A673 (cell line): ENCODE data around the gene GPC6. TPM values are rescaled to one million over a fixed set of nuclear protein-coding genes. Genes with fewer than 3 reads are reported as not detected.

Experiments used
- BruUV-seq: library from RNA; stranded (reverse); fragments of 400-500 nt; replicated peaks from 2 replicates; lab custom pipeline; 2021; lab: Mats Ljungman, UMichigan
- CTCF ChIA-PET: fragments of 300-600 bp; sonication (Branson Sonifier 250); formaldehyde crosslinking; loops from one replicate; lab custom pipeline; 2022; ENCODE audit warnings: antibody characterized with exemption; lab: Charles Lee
- POLR2A ChIA-PET: fragments of 300-600 bp; sonication (Branson Sonifier 250); formaldehyde crosslinking; loops from one replicate; lab custom pipeline; 2022; ENCODE audit warnings: antibody characterized with exemption; ENCODE audit not compliant: low non-redundant PET; lab: Charles Lee
- DNase-seq: peaks from one replicate; pipeline ENCODE4 v3.0.0-alpha.2; 2015; ENCODE audit warnings: low spot score
- H3K27ac ChIP-seq: fragments of 200-600 bp; sonication (generic); 2 replicates; pipeline ENCODE4 v1.5.1; 2016; ENCODE audit warnings: mixed run types, low read depth, mild to moderate bottlenecking, mixed read lengths, antibody characterized with exemption, low read length; ENCODE audit not compliant: poor library complexity, severe bottlenecking
- H3K27me3 ChIP-seq: fragments of 200-600 bp; sonication (generic); replicated peaks from 2 replicates; pipeline ENCODE4 v1.6.1; 2017; ENCODE audit warnings: mixed run types, low read depth, mild to moderate bottlenecking, mixed read lengths, antibody characterized with exemption, low read length; ENCODE audit not compliant: insufficient read depth, poor library complexity
- H3K36me3 ChIP-seq: fragments of 200-600 bp; sonication (generic); 2 replicates; pipeline ENCODE4 v1.6.1; 2016; ENCODE audit warnings: mixed run types, mild to moderate bottlenecking, mixed read lengths, antibody characterized with exemption, low read length; ENCODE audit not compliant: insufficient read depth, poor library complexity, severe bottlenecking
- H3K4me1 ChIP-seq: fragments of 200-600 bp; sonication (generic); 2 replicates; pipeline ENCODE4 v1.6.1; 2017; ENCODE audit warnings: mixed run types, mild to moderate bottlenecking, mixed read lengths, antibody characterized with exemption, low read length; ENCODE audit not compliant: insufficient read depth, poor library complexity, severe bottlenecking
- H3K4me3 ChIP-seq: fragments of 200-600 bp; sonication (generic); 2 replicates; pipeline ENCODE4 v1.5.1; 2016; ENCODE audit warnings: low read depth, mixed run types, mild to moderate bottlenecking, mixed read lengths, low read length; ENCODE audit not compliant: poor library complexity, severe bottlenecking
- H3K9me3 ChIP-seq: fragments of 200-600 bp; sonication (generic); 2 replicates; pipeline ENCODE4 v1.6.1; 2016; ENCODE audit warnings: mixed run types, low read depth, mild to moderate bottlenecking, mixed read lengths, antibody characterized with exemption, low read length; ENCODE audit not compliant: poor library complexity, severe bottlenecking
- EZH2 ChIP-seq: fragments of 200-600 bp; sonication (generic); IDR thresholded peaks from 2 replicates; pipeline ENCODE4 v1.6.1; 2017; ENCODE audit warnings: borderline replicate concordance, low read depth, mild to moderate bottlenecking, mixed read lengths, antibody characterized with exemption, low read length; ENCODE audit not compliant: poor library complexity, severe bottlenecking
- intact Hi-C: fragments of 100-400 bp; cut with micrococcal nuclease; formaldehyde crosslinking; loops from one replicate; pipeline ENCODE4 v1.10.0; 2022; ENCODE audit not compliant: unreplicated experiment
- total RNA-seq: library from RNA; stranded (reverse); gene quantifications from 2 replicates; pipeline ENCODE4 v1.2.3, GENCODE V29; 2021
- TF ChIP-seq, protein P1 (sequence below): fragments of 300-800, 200-600 bp; sonication (generic); conservative IDR thresholded peaks from 2 replicates; pipeline ENCODE4 v1.5.1; 2017; ENCODE audit warnings: low read depth, mild to moderate bottlenecking, antibody characterized with exemption, low read length, moderate library complexity, mixed read lengths

GPC6 gene
- total RNA-seq, 1 experiment from 2014 or later: 23.3 TPM

DNA sequence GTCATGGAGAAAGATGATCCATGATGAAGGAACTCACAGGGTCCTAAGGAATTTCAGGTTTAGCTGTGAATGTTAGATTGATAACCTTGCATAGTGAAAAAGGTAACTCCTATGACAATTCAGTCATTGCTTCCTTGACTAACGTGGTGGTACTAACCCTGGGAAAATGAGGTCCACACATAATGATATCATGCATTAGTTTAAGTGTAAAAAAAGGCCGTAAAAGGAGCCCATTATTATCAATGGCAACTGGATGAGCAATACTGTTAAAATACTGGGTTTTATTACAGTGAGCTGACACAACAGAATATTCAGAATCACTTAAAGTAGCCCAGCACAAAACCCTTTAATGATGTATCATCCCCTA lies 737.5 kb downstream of the GPC6 start:
- CTCF ChIA-PET: no interaction called here
- intact Hi-C loops: loop anchor here (5.0 to 10.0 kb wide), 2 partner anchors 68 to 231 kb away; no protein-coding TSS in a partner anchor
- POLR2A ChIA-PET: interaction anchor here (0.6 kb wide), 1 partner anchor 16 kb away, joined by 3 read pairs; no protein-coding TSS in a partner anchor
- TF ChIP-seq, protein P1, sequence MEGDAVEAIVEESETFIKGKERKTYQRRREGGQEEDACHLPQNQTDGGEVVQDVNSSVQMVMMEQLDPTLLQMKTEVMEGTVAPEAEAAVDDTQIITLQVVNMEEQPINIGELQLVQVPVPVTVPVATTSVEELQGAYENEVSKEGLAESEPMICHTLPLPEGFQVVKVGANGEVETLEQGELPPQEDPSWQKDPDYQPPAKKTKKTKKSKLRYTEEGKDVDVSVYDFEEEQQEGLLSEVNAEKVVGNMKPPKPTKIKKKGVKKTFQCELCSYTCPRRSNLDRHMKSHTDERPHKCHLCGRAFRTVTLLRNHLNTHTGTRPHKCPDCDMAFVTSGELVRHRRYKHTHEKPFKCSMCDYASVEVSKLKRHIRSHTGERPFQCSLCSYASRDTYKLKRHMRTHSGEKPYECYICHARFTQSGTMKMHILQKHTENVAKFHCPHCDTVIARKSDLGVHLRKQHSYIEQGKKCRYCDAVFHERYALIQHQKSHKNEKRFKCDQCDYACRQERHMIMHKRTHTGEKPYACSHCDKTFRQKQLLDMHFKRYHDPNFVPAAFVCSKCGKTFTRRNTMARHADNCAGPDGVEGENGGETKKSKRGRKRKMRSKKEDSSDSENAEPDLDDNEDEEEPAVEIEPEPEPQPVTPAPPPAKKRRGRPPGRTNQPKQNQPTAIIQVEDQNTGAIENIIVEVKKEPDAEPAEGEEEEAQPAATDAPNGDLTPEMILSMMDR: no peak
- no peak for TF ChIP-seq EZH2
- peaks cover 28% of the 10 kb centered on the region for H3K4me1 ChIP-seq
- H3K4me3 ChIP-seq: no peak overlapping the region
- H3K27me3 ChIP-seq: no peaks in the 10 kb centered on the region
- no TSS peak for BruUV-seq
- no peak overlapping the region for H3K27ac ChIP-seq
- H3K9me3 ChIP-seq: no peaks in the 10 kb centered on the region
- no peaks in the 10 kb centered on the region for H3K36me3 ChIP-seq
- DNase-seq: no peak

DNA sequence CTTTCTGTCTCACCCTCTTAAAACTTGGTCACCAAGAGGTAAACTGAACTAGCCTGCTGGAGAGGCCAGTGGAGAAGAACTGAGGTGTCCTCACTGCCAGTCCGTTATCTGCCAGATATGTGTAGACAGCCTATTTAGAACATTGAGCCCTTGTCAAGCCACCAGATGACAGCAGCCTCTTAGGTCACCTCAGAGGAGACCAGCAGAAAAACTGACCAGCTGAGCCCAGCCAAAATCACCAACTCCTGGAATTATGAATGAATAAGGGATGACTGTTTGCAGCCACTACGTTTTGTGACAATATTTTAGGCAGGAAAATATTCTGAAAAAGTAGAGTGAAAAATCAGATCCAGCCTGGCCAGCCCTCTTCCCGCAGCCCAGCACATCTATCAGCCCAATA lies 739.0 kb downstream of the GPC6 start:
- no peaks in the 10 kb centered on the region for H3K36me3 ChIP-seq
- no peak overlapping the region for H3K27ac ChIP-seq
- no peaks in the 10 kb centered on the region for H3K9me3 ChIP-seq
- intact Hi-C loops: loop anchor here (10.0 kb wide), 1 partner anchor 229 kb away; no protein-coding TSS in a partner anchor
- peaks cover 14% of the 10 kb centered on the region for H3K4me1 ChIP-seq
- no peak overlapping the region for H3K4me3 ChIP-seq
- H3K27me3 ChIP-seq: no peaks in the 10 kb centered on the region
- ChIA-PET POLR2A (no interaction called here), CTCF (no interaction called here)
- no TSS peak for BruUV-seq
- no peak for DNase-seq
- no peak for TF ChIP-seq EZH2
- TF ChIP-seq, protein P1: no peak

DNA sequence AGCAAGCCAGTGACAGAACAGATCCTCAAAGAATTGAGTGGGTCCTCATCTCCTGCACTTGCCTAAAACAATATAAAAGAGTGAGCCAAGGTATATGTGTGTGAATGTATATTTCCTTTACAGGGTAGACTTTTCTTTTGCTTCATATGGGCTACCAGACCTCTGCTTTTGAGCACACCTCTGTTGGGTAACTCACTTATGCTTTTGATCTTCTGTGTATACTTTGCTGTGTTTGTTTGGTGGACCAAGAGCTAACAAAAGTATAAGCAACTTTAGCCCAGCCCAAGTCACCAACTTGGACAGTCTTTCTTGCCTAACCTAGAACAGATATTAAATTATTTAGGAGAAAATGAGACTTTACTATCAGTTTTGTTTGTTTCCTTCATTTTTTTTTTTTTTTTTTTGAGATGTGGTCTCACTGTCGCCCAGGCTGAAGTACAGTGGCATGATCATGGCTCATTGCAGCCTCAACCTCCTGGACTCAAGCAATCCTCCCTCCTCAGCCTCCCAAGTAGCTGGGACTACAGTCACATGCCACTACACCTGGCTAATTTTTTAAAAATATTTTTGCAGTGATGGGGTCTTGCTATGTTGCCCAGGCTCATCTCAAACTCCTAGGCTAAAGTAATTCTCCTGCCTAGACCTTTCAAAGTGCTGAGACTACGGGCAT lies 739.8 kb downstream of the GPC6 start:
- ChIA-PET CTCF (no interaction called here), POLR2A (no interaction called here)
- no peak overlapping the region for H3K4me3 ChIP-seq

More for the DNA sequence above, 739.8 kb downstream of the GPC6 start:
- no peak for DNase-seq
- Histone ChIP-seq H3K27me3 (no peaks in the 10 kb centered on the region), H3K27ac (no peak overlapping the region), H3K4me1 (peaks cover 14% of the 10 kb centered on the region), H3K36me3 (no peaks in the 10 kb centered on the region), H3K9me3 (no peaks in the 10 kb centered on the region)
- no TSS peak for BruUV-seq
- TF ChIP-seq, protein P1: no peak
- no peak for TF ChIP-seq EZH2
- intact Hi-C loops: loop anchor here (10.0 kb wide), 1 partner anchor 228 kb away; no protein-coding TSS in a partner anchor
